Measurements from ENCODE around the gene CMTR1. TPM values are rescaled to one million over a fixed set of nuclear protein-coding genes. Genes with fewer than 3 reads are reported as not detected.

Gene CMTR1
- total and polyA plus RNA-seq, 9 donors = 18.7 to 45.0 (median 38.4) TPM

DNA sequence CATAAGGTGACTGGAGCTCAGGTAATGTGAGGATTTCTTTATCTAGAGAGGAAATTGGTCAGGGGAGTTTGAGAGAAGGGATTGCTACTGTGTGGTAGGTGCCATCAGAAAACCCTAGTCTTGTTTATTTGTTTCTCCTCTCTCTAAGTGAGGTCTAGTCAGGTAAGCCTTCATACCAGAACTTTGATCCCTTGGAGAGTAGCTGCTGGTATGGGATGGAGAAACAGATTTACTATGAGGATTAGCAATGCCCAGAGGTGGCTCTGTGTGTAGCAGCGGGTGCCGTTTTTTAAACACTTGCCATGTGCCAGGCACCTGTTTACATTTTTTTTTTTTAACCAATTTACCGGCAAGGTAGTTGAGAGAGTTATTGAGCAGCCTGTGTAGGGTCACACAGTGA is 19.5 kb downstream of the CMTR1 start:
- H3K9me3 ChIP-seq = no peaks in the 10 kb centered on the region
- no peaks in the 10 kb centered on the region for H3K27me3 ChIP-seq
- H3K4me1 ChIP-seq (ENCODE audit: insufficient read depth) = peaks cover 2% of the 10 kb centered on the region
- no peak for DNase-seq
- H3K27ac ChIP-seq = no peak overlapping the region
- TF ChIP-seq, protein P1, sequence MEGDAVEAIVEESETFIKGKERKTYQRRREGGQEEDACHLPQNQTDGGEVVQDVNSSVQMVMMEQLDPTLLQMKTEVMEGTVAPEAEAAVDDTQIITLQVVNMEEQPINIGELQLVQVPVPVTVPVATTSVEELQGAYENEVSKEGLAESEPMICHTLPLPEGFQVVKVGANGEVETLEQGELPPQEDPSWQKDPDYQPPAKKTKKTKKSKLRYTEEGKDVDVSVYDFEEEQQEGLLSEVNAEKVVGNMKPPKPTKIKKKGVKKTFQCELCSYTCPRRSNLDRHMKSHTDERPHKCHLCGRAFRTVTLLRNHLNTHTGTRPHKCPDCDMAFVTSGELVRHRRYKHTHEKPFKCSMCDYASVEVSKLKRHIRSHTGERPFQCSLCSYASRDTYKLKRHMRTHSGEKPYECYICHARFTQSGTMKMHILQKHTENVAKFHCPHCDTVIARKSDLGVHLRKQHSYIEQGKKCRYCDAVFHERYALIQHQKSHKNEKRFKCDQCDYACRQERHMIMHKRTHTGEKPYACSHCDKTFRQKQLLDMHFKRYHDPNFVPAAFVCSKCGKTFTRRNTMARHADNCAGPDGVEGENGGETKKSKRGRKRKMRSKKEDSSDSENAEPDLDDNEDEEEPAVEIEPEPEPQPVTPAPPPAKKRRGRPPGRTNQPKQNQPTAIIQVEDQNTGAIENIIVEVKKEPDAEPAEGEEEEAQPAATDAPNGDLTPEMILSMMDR (IDR thresholded peaks at IDR 0.05) = no peak
- TF ChIP-seq POLR2A (IDR thresholded peaks at IDR 0.05) = no peak
- TF ChIP-seq EP300 (IDR thresholded peaks at IDR 0.05) = no peak
- intact Hi-C loops (cut with DNase I) = no loop called here
- WGBS, 3 donors = 84 to 89% (median 89%) methylated on average over 3 of the region's 3 CpGs
- no peaks in the 10 kb centered on the region for H3K36me3 ChIP-seq
- H3K4me3 ChIP-seq = no peak overlapping the region

DNA sequence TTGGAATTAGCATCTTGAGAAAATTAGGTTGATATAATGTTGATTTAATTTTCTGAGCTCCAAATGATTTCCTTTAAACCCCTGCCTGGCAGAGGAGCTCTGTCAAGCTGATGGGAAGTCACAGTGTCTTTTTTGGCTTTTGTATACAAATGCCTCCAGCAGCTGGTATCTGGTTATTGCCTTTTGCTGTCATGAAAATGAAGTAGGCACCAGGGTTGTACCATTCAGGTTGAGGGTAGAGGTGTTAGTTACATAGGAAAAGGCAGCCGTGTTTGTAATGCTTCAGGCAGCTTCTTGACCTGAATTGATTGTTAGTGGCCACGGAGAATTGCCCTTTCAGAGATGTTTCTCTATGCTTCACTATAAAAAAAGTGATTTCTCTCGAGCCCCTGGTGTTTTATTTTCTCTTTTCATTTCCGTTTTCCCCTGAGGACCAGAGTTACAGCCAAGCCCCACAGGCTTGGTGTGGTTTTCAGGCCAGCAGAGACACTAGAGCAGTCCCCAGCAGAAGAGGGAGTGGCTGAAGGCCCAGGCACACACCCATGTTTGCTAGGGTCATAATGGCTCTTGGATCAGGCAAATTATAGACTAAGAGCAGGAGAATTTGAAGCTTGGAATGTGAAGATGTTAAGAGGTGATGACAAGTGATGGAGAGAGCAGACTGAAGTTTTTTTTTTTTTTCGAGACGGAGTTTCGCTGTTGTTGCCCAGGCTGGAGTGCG is 21.6 kb downstream of the CMTR1 start:
- H3K36me3 ChIP-seq = no peaks in the 10 kb centered on the region
- H3K9me3 ChIP-seq = no peaks in the 10 kb centered on the region
- intact Hi-C loops (cut with DNase I) = no loop called here
- peaks cover 2% of the 10 kb centered on the region for H3K4me1 ChIP-seq (ENCODE audit: insufficient read depth)
- 87 to 90% (median 89%) methylated on average over 8 of the region's 8 CpGs for WGBS, 3 donors
- H3K27ac ChIP-seq = no peak overlapping the region
- H3K4me3 ChIP-seq = no peak overlapping the region
- TF ChIP-seq, protein P1 (IDR thresholded peaks at IDR 0.05) = no peak
- no peak for TF ChIP-seq POLR2A (IDR thresholded peaks at IDR 0.05)
- no peak for TF ChIP-seq EP300 (IDR thresholded peaks at IDR 0.05)
- H3K27me3 ChIP-seq = no peaks in the 10 kb centered on the region
- DNase-seq = no peak

DNA sequence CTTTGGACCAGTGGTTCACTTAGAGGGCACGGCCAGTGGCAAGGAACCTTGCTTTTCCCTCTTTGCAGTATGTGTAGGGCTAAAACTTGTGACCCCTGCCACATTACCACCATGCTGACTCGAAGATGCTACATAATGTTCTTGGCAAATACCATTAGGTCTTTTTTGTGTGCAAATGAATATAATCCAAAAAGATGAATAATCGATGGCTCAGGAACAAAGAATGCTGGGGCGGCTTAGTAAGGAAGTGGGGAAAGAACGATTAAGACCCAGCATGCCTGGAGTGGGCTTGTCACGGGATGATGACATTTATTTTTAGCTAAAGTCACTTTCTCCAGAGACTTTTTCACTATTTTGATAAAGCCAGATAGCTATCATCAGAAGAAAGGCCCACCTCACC is 23.1 kb downstream of the CMTR1 start:
- Histone ChIP-seq H3K4me3 (no peak overlapping the region), H3K36me3 (no peaks in the 10 kb centered on the region), H3K4me1 (ENCODE audit: insufficient read depth) (peaks cover 2% of the 10 kb centered on the region), H3K27me3 (no peaks in the 10 kb centered on the region), H3K27ac (no peak overlapping the region), H3K9me3 (no peaks in the 10 kb centered on the region)
- no peak for DNase-seq
- 68 to 76% (median 68%) methylated on average over 6 of the region's 6 CpGs for WGBS, 3 donors
- TF ChIP-seq POLR2A (IDR thresholded peaks at IDR 0.05) = no peak
- no peak for TF ChIP-seq EP300 (IDR thresholded peaks at IDR 0.05)
- TF ChIP-seq, protein P1 (IDR thresholded peaks at IDR 0.05) = no peak
- intact Hi-C loops (cut with DNase I) = no loop called here

DNA sequence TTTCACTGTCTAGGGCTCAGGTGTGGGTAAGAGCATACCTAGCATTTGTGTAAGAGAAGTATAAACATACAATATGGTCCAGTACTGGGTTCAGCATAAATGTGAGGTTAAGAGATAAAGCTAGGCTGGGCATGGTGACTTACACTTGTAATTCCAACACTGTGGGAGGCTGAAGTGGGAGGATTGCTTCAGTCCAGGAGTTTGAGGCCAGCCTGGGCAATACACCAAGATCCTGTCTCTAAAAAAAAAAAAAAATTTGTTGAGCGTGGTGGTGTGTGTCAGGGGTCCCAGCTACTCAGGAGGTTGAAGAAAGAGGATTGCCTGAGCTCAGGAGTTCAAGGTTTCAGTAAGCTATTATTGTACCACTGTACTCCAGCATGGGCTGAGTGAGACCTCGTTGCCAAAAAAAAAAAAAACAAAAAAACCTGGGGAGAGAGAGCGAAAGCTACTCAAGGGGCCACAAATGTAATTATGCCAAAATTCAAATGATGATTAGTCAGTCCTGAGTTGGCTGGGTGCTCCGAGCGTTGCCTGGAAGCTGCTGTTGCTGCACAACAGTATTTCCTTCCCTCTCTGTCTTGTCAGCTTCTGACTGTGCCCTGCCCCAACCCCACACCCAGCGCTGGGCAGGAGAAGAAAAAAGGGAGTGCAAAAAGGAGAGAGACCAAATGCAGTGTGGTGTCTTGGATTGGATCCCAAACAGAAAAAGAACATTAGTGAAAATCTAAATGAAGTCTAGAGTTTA is 24.0 kb downstream of the CMTR1 start:
- intact Hi-C loops (cut with DNase I) = no loop called here
- peak; percentile 37 to 63 (median 48) for DNase-seq
- H3K4me1 ChIP-seq (ENCODE audit: insufficient read depth) = peaks cover 2% of the 10 kb centered on the region

More for the DNA sequence above, 24.0 kb downstream of the CMTR1 start:
- no peak for TF ChIP-seq EP300 (IDR thresholded peaks at IDR 0.05)
- Histone ChIP-seq H3K4me3 (no peak overlapping the region), H3K9me3 (no peaks in the 10 kb centered on the region), H3K27me3 (no peaks in the 10 kb centered on the region), H3K27ac (no peak overlapping the region), H3K36me3 (peaks cover under 1% of the 10 kb centered on the region)
- 9 to 16% (median 14%) methylated on average over 6 of the region's 6 CpGs for WGBS, 3 donors

All from ovary (tissue), 9 donors.